ENCODE data around the gene DDX31. TPM values are rescaled to one million over a fixed set of nuclear protein-coding genes. Genes with fewer than 3 reads are reported as not detected.
A peak's percentile ranks its signal among the peaks of the same experiment; 100 is the strongest.

The DDX31 gene
- total and polyA plus RNA-seq, 9 of the 15 experiments (the other 6 are each of a cell fraction or from before 2014, with no cell fraction given), result 11.9 to 24.6 (median 22.2) TPM

DNA sequence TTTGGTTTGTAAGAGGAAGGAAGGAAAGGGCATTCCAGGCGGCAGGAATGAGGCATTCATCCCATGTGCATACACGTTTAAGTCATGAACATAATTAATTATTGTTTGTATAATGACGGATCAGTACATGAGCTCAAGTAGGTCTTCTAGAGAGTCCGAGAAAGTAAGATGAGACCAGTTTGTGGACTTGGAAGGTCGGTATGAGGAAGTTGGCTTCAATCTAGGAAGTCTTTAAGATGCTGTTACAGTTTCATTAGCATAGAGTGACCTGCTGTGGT is 2.6 kb upstream of the DDX31 start:
- Histone ChIP-seq H3K4me3 (no peak overlapping the region), H2AFZ (ENCODE audit: low read depth, low read length) (no peak overlapping the region), H3K9ac (ENCODE audit: insufficient read depth in 1 of 2, low read depth in 2 of 2, low read length in 2 of 2) (no peak overlapping the region), H4K20me1 (replicated peaks; ENCODE audit: control insufficient read depth, insufficient read depth, low read length) (no peaks in the 10 kb centered on the region; the same call in 1 of the 2 replicates), H3K27ac (ENCODE audit: extremely low read depth, low read depth, low read length) (no peak overlapping the region; the same call in 2 of the 3 replicates), H3K9me1 (ENCODE audit: control insufficient read depth, insufficient read depth, low read length) (no peaks in the 10 kb centered on the region), H3K27me3 (ENCODE audit: control insufficient read depth in 2 of 2, insufficient read depth in 2 of 2, low read length in 2 of 2) (no peaks in the 10 kb centered on the region), H3K4me2 (ENCODE audit: insufficient read depth, low read length) (peak overlapping the region; percentile 98), H3K79me2 (ENCODE audit: control insufficient read depth, insufficient read depth, low read length) (peaks cover 97% of the 10 kb centered on the region), H3K36me3 (ENCODE audit: control insufficient read depth, insufficient read depth, low read length) (peaks cover 52% of the 10 kb centered on the region), H3K9me3 (replicated peaks; ENCODE audit: control insufficient read depth, insufficient read depth, low read depth, low read length) (peaks cover 12% of the 10 kb centered on the region), H3K4me1 (replicated peaks in 1 of 2; ENCODE audit: control insufficient read depth in 2 of 2, insufficient read depth in 2 of 2, low read length in 2 of 2) (peaks cover 3 to 22% of the 10 kb centered on the region in 2 experiments; a peak in 4 of 5 replicates)
- ATAC-seq, result no peak
- 84% methylated on average over 5 of the region's 5 CpGs for WGBS (ENCODE audit: insufficient coverage, low coverage, missing lambda C conversion rate)
- FAIRE-seq, result no peak
- no peak for DNase-seq (ENCODE audit: extremely low read depth in 1 of 4, low spot score in 3 of 4)
- ChIA-PET CTCF (ENCODE audit: low intra/inter-chr PET ratio) (no interaction called here), POLR2A (interaction anchor here (1.5 kb wide), 1 partner anchor 15 kb away, joined by 6 read pairs; no protein-coding TSS in a partner anchor)
- BruUV-seq (replicated peaks), result no TSS peak
- intact Hi-C loops (cut with micrococcal nuclease) (no loop called here), in situ Hi-C loops (cut with MboI) (no loop called here)
- TF ChIP-seq ERF (CRISPR knock-in tag; IDR thresholded peaks at IDR 0.05) (no peak), CREBBP (IDR thresholded peaks at IDR 0.05; ENCODE audit: low read depth, low read length) (no peak), HDAC8 (tag; IDR thresholded peaks at IDR 0.05) (no peak), PCBP2 (IDR thresholded peaks at IDR 0.05; ENCODE audit: low read depth, low read length, poor library complexity, severe bottlenecking) (no peak), CC2D1A (IDR thresholded peaks at IDR 0.05) (no peak), BMI1 (IDR thresholded peaks at IDR 0.05; ENCODE audit: low read length) (no peak), ZNF75A (CRISPR knock-in tag; IDR thresholded peaks at IDR 0.05) (no peak), ZFP1 (CRISPR knock-in tag; IDR thresholded peaks at IDR 0.05) (no peak), KLF6 (CRISPR knock-in tag; IDR thresholded peaks at IDR 0.05; ENCODE audit: borderline replicate concordance) (no peak), DACH1 (IDR thresholded peaks at IDR 0.05; ENCODE audit: partially characterized antibody) (no peak), HCFC1 (IDR thresholded peaks at IDR 0.05; ENCODE audit: low read depth, low read length) (no peak), DIDO1 (tag; IDR thresholded peaks at IDR 0.05; ENCODE audit: low read depth) (no peak), ETV5 (CRISPR knock-in tag; IDR thresholded peaks at IDR 0.05; ENCODE audit: low read depth) (no peak), THRAP3 (IDR thresholded peaks at IDR 0.05; ENCODE audit: borderline replicate concordance) (no peak), MAFK (IDR thresholded peaks at IDR 0.05; ENCODE audit: low read length) (no peak)
- TF ChIP-seq, protein P1, sequence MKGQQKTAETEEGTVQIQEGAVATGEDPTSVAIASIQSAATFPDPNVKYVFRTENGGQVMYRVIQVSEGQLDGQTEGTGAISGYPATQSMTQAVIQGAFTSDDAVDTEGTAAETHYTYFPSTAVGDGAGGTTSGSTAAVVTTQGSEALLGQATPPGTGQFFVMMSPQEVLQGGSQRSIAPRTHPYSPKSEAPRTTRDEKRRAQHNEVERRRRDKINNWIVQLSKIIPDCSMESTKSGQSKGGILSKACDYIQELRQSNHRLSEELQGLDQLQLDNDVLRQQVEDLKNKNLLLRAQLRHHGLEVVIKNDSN (CRISPR knock-in tag; IDR thresholded peaks at IDR 0.05), result no peak
